DND-41 (cell line): Measurements from ENCODE around the gene PACRG.

Experiments used
- CTCF ChIP-seq: IDR thresholded peaks from 2 replicates; pipeline ENCODE4 v1.5.1; 2012; ENCODE audit warnings: borderline replicate concordance, low read length, moderate library complexity, mild to moderate bottlenecking; ENCODE audit not compliant: poor library complexity, severe bottlenecking; ENCODE audit errors: extremely low read depth
- EZH2 ChIP-seq: IDR thresholded peaks from 3 replicates; pipeline ENCODE4 v1.6.1; 2012; ENCODE audit warnings: borderline replicate concordance, low read depth, mild to moderate bottlenecking, moderate library complexity, low read length, inconsistent platforms; ENCODE audit not compliant: severe bottlenecking

GRCh38 chr6:163166507-163166906 is 438.7 kb downstream of the PACRG start:
- no peak for TF ChIP-seq CTCF
- no peak for TF ChIP-seq EZH2
